ENCODE data around the gene TEX52.

TEX52 gene

DNA sequence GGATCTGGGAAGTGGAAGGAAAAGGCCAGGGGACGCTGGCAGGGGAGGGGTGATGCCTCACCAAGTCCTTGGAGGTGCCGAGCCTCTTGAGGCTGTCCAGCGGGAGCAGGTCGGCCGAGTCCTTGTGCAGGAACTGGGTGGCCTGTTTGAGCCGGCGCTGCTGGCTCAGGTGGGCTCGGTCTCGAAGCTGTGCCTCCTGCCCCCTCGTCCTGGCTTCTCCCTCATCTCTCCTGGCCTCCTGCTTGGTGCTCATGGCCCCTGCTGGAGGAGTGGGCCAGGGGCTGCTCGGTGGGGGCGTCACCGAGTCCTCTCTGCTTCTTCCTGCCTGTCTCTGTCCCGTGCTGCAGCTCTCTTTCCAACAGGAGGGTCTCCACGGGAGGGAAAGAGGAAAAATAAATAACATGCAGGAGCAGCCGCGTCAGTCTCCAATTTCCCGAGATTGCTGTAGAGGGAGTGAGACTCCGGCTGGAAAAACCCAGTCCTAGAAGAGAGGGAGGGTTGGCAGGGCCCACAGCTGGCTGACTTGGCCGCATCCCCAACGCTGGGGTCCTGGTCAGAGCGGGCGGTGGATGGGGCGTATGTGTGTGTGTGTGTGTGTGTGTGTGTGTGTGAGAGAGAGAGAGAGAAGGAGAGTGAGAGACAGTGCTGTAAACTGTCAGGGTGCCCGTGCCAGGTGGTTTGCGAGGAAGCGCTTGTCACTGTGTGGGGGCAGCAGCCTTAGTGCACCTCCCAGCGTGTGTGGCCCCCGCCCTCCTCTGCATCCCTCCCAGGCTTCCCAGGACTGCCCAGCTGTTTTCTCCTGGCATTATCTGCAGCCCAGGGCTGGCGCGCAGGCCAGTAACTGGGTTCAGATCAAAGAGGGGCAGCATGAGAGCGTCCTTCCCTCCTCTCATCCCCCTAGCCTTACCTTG, 22.0 kb downstream of the TEX52 start, which contains the start of gene NRIP2:
NRIP2 (minus strand) TSS at position 455 of the 911 bp plus-strand sequence; CDS start at position 403, 52 bp downstream.
- Histone ChIP-seq H3K4me3 (ENCODE audit: low read length) (no peak within 1 kb of the TSS), H3K9me3 (ENCODE audit: low read length) (no peaks in the 10 kb centered on the region), H3K27me3 (ENCODE audit: insufficient read depth, low read length) (no peaks in the 10 kb centered on the region), H2AFZ (ENCODE audit: low read depth, low read length) (no peak within 1 kb of the TSS), H3K36me3 (ENCODE audit: insufficient read depth, low read length) (peaks cover 11% of the 10 kb centered on the region), H3K4me1 (ENCODE audit: insufficient read depth, low read length) (peaks cover 8% of the 10 kb centered on the region)

- H3K9me3 ChIP-seq (ENCODE audit: low read length): no peaks in the 10 kb centered on the region
- peaks cover 11% of the 10 kb centered on the region for H3K36me3 ChIP-seq (ENCODE audit: insufficient read depth, low read length)
- H3K27me3 ChIP-seq (ENCODE audit: insufficient read depth, low read length): no peaks in the 10 kb centered on the region
- H2AFZ ChIP-seq (ENCODE audit: low read depth, low read length): no peak overlapping the region
- no peak overlapping the region for H3K4me3 ChIP-seq (ENCODE audit: low read length)
- peaks cover 8% of the 10 kb centered on the region for H3K4me1 ChIP-seq (ENCODE audit: insufficient read depth, low read length)
Measured at GRCh38 chr12:2833810-2834209, 23.0 kb downstream of the TEX52 start.

GRCh38 chr12:2833327-2833726, 23.5 kb downstream of the TEX52 start:
- Histone ChIP-seq H3K4me3 (ENCODE audit: low read length) (no peak overlapping the region), H3K9me3 (ENCODE audit: low read length) (no peaks in the 10 kb centered on the region), H3K4me1 (ENCODE audit: insufficient read depth, low read length) (peaks cover 8% of the 10 kb centered on the region), H3K36me3 (ENCODE audit: insufficient read depth, low read length) (peaks cover 12% of the 10 kb centered on the region), H2AFZ (ENCODE audit: low read depth, low read length) (no peak overlapping the region), H3K27me3 (ENCODE audit: insufficient read depth, low read length) (no peaks in the 10 kb centered on the region)

DNA sequence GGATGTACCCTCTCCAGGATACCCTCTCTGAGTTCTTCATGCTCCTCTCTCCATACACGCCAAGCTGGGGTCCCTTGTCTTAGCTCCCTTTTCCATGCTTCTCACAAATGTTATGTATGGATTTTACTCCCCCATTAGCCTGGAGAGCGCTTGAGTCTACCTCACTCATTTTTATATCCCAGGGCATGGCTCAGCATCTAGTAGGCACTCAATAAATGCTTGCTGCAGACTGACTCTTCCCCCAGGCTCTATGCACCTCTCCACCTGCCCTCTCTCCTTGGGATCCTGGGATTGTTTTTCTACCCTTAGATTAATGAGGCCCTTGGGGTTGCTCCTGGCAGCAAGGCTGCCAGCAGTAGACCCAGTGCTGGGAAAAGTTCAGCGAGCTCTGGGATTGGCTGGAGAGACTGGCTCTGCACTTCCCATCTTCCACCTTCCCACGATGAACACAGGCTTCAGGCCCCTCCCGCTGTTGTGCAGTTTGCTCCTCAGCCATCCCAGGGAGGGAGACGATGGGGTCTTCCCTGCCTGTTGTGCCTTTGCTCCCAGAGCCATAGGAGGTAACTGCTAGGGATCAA, 24.2 kb downstream of the TEX52 start:
- H3K4me3 ChIP-seq (ENCODE audit: low read length): no peak overlapping the region
- no peaks in the 10 kb centered on the region for H3K9me3 ChIP-seq (ENCODE audit: low read length)

GRCh38 chr12:2829275-2829674, 27.6 kb downstream of the TEX52 start:
- Histone ChIP-seq H3K36me3 (ENCODE audit: insufficient read depth, low read length) (peaks cover 36% of the 10 kb centered on the region), H3K4me3 (ENCODE audit: low read length) (no peak overlapping the region), H3K9me3 (ENCODE audit: low read length) (no peaks in the 10 kb centered on the region), H3K27me3 (ENCODE audit: insufficient read depth, low read length) (no peaks in the 10 kb centered on the region), H2AFZ (ENCODE audit: low read depth, low read length) (no peak overlapping the region), H3K4me1 (ENCODE audit: insufficient read depth, low read length) (peaks cover 27% of the 10 kb centered on the region)

More for the DNA sequence above, 24.2 kb downstream of the TEX52 start:
- Histone ChIP-seq H3K36me3 (ENCODE audit: insufficient read depth, low read length) (peaks cover 19% of the 10 kb centered on the region), H3K27me3 (ENCODE audit: insufficient read depth, low read length) (no peaks in the 10 kb centered on the region), H2AFZ (ENCODE audit: low read depth, low read length) (no peak overlapping the region), H3K4me1 (ENCODE audit: insufficient read depth, low read length) (peaks cover 8% of the 10 kb centered on the region)

- no peak overlapping the region for H2AFZ ChIP-seq (ENCODE audit: low read depth, low read length)
- no peaks in the 10 kb centered on the region for H3K9me3 ChIP-seq (ENCODE audit: low read length)
- peaks cover 44% of the 10 kb centered on the region for H3K4me1 ChIP-seq (ENCODE audit: insufficient read depth, low read length)
- H3K36me3 ChIP-seq (ENCODE audit: insufficient read depth, low read length): peaks cover 55% of the 10 kb centered on the region
- H3K4me3 ChIP-seq (ENCODE audit: low read length): no peak overlapping the region
- H3K27me3 ChIP-seq (ENCODE audit: insufficient read depth, low read length): no peaks in the 10 kb centered on the region
Measured at GRCh38 chr12:2826721-2827515, 29.9 kb downstream of the TEX52 start.

DNA sequence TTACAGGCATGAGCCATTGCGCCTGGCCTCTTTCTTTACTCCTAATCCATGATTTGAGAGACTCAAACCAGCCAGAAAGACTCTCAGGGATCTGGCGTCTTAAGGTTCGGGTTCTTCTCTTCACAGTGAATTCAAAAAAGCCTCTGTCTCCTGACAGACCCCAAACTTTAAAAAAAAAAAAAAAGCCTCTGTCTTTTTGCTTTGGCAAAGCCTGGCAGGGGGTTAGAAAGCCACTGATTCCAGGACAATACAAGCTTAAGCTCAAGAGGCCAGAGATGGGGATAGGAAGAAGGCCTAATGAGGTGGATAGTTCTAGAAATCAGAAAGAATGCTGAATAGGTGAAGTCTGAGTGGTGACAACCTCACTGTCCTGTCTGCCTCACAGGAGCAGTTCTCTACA, 30.8 kb downstream of the TEX52 start:
- H3K9me3 ChIP-seq (ENCODE audit: low read length): no peaks in the 10 kb centered on the region
- H3K36me3 ChIP-seq (ENCODE audit: insufficient read depth, low read length): peaks cover 63% of the 10 kb centered on the region
- H3K4me1 ChIP-seq (ENCODE audit: insufficient read depth, low read length): peaks cover 44% of the 10 kb centered on the region
- H3K4me3 ChIP-seq (ENCODE audit: low read length): no peak overlapping the region
- no peak overlapping the region for H2AFZ ChIP-seq (ENCODE audit: low read depth, low read length)
- H3K27me3 ChIP-seq (ENCODE audit: insufficient read depth, low read length): no peaks in the 10 kb centered on the region

GRCh38 chr12:2825132-2825531, 31.7 kb downstream of the TEX52 start:
- Histone ChIP-seq H3K9me3 (ENCODE audit: low read length) (no peaks in the 10 kb centered on the region), H3K4me3 (ENCODE audit: low read length) (no peak overlapping the region), H3K4me1 (ENCODE audit: insufficient read depth, low read length) (peaks cover 44% of the 10 kb centered on the region), H2AFZ (ENCODE audit: low read depth, low read length) (no peak overlapping the region), H3K36me3 (ENCODE audit: insufficient read depth, low read length) (peaks cover 65% of the 10 kb centered on the region), H3K27me3 (ENCODE audit: insufficient read depth, low read length) (no peaks in the 10 kb centered on the region)

GRCh38 chr12:2824541-2824940, 32.3 kb downstream of the TEX52 start:
- Histone ChIP-seq H3K4me3 (ENCODE audit: low read length) (no peak overlapping the region), H3K27me3 (ENCODE audit: insufficient read depth, low read length) (no peaks in the 10 kb centered on the region), H3K4me1 (ENCODE audit: insufficient read depth, low read length) (peaks cover 44% of the 10 kb centered on the region), H3K9me3 (ENCODE audit: low read length) (no peaks in the 10 kb centered on the region), H3K36me3 (ENCODE audit: insufficient read depth, low read length) (peaks cover 69% of the 10 kb centered on the region), H2AFZ (ENCODE audit: low read depth, low read length) (no peak overlapping the region)

GRCh38 chr12:2823483-2823882, 33.4 kb downstream of the TEX52 start:
- H3K27me3 ChIP-seq (ENCODE audit: insufficient read depth, low read length): no peaks in the 10 kb centered on the region
- H3K36me3 ChIP-seq (ENCODE audit: insufficient read depth, low read length): peaks cover 73% of the 10 kb centered on the region
- peaks cover 44% of the 10 kb centered on the region for H3K4me1 ChIP-seq (ENCODE audit: insufficient read depth, low read length)
- no peak overlapping the region for H3K4me3 ChIP-seq (ENCODE audit: low read length)
- H3K9me3 ChIP-seq (ENCODE audit: low read length): no peaks in the 10 kb centered on the region
- H2AFZ ChIP-seq (ENCODE audit: low read depth, low read length): no peak overlapping the region

DNA sequence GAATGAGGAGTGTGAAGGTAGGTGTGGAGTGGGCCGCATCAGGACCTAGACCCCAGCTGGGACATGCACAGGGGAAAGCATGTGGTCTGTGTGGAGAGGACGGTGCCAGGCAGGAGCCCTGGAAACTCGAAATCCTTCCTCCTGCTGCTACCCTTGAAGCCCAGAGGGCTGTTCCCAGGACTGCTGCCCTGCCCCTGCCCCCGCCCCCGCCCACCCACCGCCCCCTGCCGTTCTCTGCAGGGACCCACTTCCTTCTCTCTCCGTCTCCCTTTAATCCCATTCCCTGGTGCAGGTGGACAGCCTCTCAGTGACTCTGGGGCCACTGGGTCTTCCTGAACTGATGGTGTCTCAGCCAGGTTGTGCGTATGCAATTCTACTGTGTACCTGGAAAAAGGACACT, 36.4 kb downstream of the TEX52 start:
- Histone ChIP-seq H3K36me3 (ENCODE audit: insufficient read depth, low read length) (peaks cover 62% of the 10 kb centered on the region), H3K9me3 (ENCODE audit: low read length) (no peaks in the 10 kb centered on the region), H2AFZ (ENCODE audit: low read depth, low read length) (no peak overlapping the region), H3K27me3 (ENCODE audit: insufficient read depth, low read length) (no peaks in the 10 kb centered on the region), H3K4me3 (ENCODE audit: low read length) (no peak overlapping the region), H3K4me1 (ENCODE audit: insufficient read depth, low read length) (peaks cover 29% of the 10 kb centered on the region)

DNA sequence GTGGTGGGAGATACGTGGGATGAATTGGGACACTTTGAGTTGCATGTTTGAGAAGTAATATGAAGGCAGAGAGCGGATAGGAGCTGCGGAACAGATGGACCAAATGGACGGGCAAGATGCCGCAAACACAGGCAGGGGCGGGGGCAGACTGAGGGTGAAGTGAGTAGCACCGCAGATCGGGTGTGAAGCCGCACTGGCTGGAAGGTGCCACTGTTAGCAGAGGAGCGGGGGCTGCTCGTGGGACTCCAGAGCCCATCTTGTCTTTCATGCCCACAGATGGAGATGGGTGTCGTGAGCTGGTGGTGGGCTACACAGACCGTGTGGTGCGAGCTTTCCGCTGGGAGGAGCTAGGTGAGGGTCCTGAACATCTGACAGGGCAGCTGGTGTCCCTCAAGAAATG, 37.0 kb downstream of the TEX52 start:
- no peaks in the 10 kb centered on the region for H3K9me3 ChIP-seq (ENCODE audit: low read length)
- no peak overlapping the region for H2AFZ ChIP-seq (ENCODE audit: low read depth, low read length)
- H3K4me3 ChIP-seq (ENCODE audit: low read length): no peak overlapping the region
- peaks cover 62% of the 10 kb centered on the region for H3K36me3 ChIP-seq (ENCODE audit: insufficient read depth, low read length)
- H3K27me3 ChIP-seq (ENCODE audit: insufficient read depth, low read length): no peaks in the 10 kb centered on the region
- H3K4me1 ChIP-seq (ENCODE audit: insufficient read depth, low read length): peaks cover 22% of the 10 kb centered on the region

All from neuron (in vitro differentiated cells).